Astrocyte of the spinal cord (primary cell): ENCODE data around the gene CPN2.

ENCODE experiments used
- DNase-seq: peaks from one replicate; pipeline ENCODE4 v3.0.0; 2011; ENCODE audit warnings: low read depth, low spot score
- H3K4me3 ChIP-seq: 2 replicates; pipeline ENCODE4 v1.5.1; 2011; ENCODE audit warnings: low read depth, mild to moderate bottlenecking, low read length, moderate library complexity
- CTCF ChIP-seq: IDR thresholded peaks from 2 replicates; pipeline ENCODE4 v1.5.1; 2012; ENCODE audit warnings: low read depth, mild to moderate bottlenecking, low read length, inconsistent platforms
- in situ Hi-C: cut with HindIII; loops from 2 replicates; pipeline ENCODE4 v1.10.0; 2017; ENCODE audit warnings: low sequenced_read_pairs

The CPN2 gene

GRCh38 chr3:194328053-194328657, 23.0 kb downstream of the CPN2 start:
- peak; percentile 46 for DNase-seq
- in situ Hi-C loops: no loop called here
- TF ChIP-seq CTCF: no peak
- no peak overlapping the region for H3K4me3 ChIP-seq

- in situ Hi-C loops: no loop called here
- no peak for DNase-seq
- TF ChIP-seq CTCF: no peak
- H3K4me3 ChIP-seq: no peak overlapping the region
Measured at GRCh38 chr3:194327218-194328052, 23.7 kb downstream of the CPN2 start.

GRCh38 chr3:194326968-194327217, 24.2 kb downstream of the CPN2 start:
- in situ Hi-C loops: no loop called here
- TF ChIP-seq CTCF: no peak
- H3K4me3 ChIP-seq: no peak overlapping the region
- no peak for DNase-seq

GRCh38 chr3:194326192-194326967, 24.7 kb downstream of the CPN2 start:
- H3K4me3 ChIP-seq: no peak overlapping the region
- in situ Hi-C loops: no loop called here
- DNase-seq: no peak
- TF ChIP-seq CTCF: no peak

- in situ Hi-C loops: no loop called here
- no peak for TF ChIP-seq CTCF
- DNase-seq: no peak
- H3K4me3 ChIP-seq: no peak overlapping the region
Measured at GRCh38 chr3:194325424-194326153, 25.5 kb downstream of the CPN2 start.

- in situ Hi-C loops: no loop called here
- H3K4me3 ChIP-seq: no peak overlapping the region
Measured at GRCh38 chr3:194324823-194325327, 26.3 kb downstream of the CPN2 start.

More at GRCh38 chr3:194324823-194325327, 26.3 kb downstream of the CPN2 start:
- no peak for TF ChIP-seq CTCF
- no peak for DNase-seq
